GM21529 (cell line): ENCODE data around the gene SP7.
"Not testable (repeated sequence)": the region's sequence is repeated elsewhere in the genome, so short reads cannot be mapped to it uniquely, and the experiment has no call there.

Source experiments
- ATAC-seq: cut with Tn5 transposase; IDR thresholded peaks from one replicate; pipeline ENCODE4 v1.9.1; 2021; ENCODE audit not compliant: unreplicated experiment

SP7 gene

DNA sequence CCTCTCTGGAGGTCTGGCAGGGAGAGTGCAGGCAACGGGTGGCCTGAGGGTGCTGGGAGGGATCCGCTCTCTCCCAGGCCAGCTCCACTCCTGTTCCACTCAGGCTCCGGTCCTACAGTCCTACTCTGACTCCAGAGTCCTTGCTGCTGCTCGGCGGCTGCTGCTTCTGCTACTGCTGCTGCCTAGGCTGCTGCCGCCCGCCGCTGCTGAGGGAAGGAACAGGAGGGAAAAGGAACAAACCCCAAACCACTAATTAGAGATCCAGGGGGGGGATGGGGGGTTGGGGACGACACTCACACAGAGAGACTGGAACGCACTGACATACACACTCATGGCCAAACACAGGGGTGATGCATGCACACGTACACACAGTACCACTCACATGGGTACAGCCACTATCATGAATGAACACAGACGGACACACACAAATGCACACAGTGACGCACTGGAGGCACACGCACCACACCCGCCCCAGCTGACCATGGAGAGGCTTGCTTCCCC, at the start of gene SP7:
TSS of gene SP7 (minus strand) at position 174 of the 501 bp plus-strand sequence. CDS start 708 bp downstream, outside the sequence.
- no peak for ATAC-seq

DNA sequence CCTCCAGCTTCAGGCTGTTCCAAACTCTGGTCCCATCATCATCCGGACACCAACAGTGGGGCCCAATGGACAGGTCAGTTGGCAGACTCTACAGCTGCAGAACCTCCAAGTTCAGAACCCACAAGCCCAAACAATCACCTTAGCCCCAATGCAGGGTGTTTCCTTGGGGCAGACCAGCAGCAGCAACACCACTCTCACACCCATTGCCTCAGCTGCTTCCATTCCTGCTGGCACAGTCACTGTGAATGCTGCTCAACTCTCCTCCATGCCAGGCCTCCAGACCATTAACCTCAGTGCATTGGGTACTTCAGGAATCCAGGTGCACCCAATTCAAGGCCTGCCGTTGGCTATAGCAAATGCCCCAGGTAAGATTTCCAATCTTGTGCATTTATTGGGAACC, 47.1 kb upstream of the SP7 start:
- no peak for ATAC-seq

DNA sequence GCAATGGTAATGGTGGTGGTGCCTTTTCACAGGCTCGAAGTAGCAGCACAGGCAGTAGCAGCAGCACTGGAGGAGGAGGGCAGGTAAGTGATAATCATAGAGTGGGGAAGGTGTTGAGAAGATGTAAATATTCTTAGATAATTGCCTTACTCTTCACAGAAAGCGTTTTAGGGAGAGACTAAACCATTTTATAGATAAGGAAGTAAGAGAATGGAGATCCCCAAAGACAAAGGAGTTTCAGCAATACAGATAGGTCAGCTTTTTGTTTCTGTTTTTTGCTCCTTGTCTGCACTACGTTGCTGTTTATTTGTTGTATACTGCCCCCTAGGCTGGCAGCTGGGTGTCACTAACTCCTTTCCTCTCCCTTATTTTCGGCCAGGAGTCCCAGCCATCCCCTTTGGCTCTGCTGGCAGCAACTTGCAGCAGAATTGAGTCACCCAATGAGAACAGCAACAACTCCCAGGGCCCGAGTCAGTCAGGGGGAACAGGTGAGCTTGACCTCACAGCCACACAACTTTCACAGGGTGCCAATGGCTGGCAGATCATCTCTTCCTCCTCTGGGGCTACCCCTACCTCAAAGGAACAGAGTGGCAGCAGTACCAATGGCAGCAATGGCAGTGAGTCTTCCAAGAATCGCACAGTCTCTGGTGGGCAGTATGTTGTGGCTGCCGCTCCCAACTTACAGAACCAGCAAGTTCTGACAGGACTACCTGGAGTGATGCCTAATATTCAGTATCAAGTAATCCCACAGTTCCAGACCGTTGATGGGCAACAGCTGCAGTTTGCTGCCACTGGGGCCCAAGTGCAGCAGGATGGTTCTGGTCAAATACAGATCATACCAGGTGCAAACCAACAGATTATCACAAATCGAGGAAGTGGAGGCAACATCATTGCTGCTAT, 45.8 kb upstream of the SP7 start:
- ATAC-seq = no peak

DNA sequence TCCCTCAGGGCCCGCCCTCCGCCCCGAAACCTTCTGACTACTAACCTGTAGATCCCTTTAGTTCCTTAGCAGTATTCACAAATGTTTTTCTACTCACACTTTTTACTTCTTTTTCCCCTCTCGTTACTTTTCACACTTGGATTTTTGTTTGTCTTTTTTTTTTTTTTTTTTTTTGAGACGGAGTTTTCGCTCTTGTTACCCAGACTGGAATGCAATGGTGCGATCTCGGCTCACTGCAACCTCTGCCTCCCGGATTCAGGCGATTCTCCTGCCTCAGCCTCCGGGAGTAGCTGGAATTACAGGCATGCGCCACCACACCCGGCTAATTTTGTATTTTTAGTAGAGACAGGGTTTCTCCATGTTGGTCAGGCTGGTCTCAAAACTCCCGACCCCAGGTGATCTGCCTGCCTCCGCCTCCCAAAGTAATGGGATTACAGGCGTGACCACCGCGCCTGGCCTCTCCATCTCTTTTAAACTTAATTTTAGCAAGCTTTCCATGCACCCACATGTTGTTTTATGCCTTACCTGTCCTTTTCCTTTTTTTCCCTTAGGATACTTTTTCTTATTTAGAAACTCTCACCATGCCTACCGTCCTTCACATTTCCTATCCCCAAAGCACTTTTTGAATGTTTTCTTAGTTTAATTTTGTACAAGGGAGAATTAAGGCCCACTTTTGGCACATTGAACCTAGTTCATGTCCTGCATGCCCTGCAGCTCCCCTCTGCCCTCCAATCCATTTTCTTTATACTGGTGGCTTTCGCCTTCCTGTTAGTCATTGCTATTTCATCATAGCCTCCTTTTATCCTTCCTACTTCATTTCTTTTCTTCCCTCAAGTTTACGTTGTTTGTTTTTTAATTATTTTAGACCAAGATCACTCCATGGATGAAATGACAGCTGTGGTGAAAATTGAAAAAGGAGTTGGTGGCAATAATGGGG, 44.9 kb upstream of the SP7 start:
- ATAC-seq = no peak

DNA sequence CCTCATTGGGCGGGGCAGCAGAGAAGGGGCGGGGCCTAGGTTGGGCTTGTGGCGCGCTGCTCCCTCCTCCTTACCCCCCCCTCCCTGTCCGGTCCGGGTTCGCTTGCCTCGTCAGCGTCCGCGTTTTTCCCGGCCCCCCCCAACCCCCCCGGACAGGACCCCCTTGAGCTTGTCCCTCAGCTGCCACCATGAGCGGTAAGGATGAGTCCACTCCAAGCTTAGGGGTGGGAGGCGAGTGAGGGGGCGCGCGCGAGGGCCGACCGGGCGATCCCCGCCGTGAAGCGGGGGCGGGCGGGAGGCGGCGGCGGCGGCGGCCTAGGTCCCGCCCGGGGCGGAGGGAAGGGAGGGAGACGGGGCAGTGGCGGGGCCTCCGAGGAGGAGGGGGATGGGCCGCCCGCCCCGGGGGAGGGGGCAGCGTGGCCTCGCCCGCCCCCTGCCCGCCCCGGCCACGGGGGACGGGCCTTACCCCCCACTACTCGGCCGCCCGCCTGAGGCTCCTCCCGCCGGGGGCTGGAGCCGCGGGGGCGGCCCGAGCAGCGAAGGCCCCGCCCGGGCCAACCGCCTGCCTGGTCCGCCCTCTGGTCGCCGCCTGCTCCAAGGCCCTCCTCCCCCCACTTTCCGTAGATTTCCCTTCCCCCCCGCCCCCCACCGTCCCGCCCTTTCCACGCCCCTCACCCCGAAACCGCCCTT, 44.1 kb upstream of the SP7 start, which contains the start of gene SP1:
TSS of gene SP1 (plus strand) at position 73 of the 690 bp plus-strand sequence. CDS start at position 189, 116 bp downstream.
- peak; percentile 37 for ATAC-seq

DNA sequence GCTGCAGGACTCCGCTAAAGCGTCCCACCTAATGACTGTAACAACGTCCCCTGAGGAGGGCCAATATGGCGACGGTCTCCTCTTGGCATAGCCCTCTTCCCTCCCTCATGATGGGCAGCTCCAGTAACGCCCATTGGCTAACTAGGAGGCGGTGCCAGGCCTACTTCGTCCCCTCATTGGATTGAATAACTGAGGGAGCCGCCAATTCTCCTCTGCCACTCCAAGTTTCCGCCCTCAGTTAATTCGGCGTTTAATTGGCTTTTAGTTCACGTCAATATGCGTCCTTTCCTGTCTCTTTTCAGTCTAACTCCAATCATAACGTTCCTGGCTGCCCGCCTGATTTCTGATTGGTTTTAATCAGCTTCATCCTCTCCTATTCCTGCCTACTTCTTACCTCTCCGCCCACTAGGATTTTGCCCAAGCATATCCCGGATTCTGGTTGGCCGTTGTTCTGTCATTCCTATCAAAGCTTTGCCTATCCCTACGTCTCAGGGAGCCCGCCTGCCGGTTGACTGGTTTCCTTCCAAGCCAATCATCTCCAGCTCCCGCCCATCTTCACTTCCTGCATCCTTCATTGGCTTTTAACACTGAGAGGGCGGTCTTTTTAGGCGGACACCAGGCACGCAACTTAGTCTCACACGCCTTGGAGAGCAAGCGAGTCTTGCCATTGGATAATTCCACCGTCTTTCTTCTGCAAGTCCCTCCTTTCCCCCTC, 43.4 kb upstream of the SP7 start:
- ATAC-seq = peak; percentile 68

DNA sequence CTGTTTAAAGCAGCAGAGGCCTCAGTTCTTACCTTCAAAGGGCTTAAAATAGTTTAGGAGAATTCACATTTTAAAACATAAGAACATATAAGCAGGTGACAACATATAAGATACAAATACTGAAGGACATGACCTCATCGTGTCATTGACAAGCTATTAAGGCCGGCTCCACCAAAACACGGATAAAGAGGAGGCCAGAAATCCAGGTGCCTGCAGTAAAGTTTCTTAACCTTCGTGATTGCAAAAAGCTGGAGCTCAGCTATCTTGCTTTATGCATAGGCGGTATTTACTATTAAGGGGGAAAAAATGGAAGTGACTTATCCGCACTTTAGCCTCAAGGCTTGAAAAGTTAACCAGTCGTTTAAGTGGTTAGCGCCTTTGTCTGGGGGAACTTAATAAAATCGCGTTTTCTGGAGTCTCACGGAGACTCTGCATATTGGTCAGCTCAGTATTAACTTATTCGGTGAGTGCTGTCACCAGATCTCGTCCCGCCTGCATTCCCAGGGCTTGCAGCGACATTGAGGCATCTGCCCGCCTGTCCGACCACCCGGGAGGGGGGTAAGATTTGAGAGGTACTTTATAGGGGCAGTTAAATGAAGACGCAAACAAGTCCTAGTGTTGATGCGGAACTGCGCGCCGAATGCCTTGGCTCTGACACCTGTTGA, 42.7 kb upstream of the SP7 start:
- no peak for ATAC-seq

DNA sequence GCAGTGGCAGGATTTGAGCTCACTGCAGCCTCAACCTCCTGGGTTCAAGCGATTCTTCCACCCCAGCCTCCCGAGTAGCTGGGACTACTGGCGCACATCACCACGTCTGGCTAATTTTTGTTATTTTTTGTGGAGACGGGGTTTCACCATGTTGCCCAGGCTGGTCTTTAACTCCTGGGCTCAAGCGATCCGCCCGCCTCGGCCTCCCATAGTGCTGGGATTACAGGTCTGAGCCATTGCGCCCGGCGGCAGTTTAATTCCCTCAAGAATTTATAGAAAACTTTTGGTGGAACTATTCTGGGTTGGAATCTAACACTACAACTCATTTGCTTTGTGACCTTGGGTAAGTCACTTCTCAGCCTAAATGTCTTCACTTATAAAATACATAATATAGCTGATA, 42.1 kb upstream of the SP7 start:
- ATAC-seq = no peak

DNA sequence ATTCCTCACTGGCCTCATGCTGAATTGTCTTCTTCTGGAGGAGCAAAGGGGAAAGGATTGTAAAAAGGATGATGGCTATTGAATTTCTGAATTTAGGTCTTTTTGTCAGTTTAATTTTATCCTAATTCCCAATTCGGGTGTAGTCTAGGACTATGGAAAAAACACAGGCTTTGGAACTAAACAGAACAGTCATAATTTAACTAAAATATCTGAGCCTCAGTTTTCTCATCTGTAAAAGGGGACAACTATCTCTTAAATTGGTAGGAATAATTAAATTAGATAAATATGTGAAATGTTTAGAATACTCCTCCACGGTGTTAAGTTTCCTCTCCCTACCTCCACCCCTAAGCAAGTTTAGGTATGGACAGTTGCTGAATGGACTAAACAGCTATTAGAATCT, 40.6 kb upstream of the SP7 start:
- no peak for ATAC-seq

DNA sequence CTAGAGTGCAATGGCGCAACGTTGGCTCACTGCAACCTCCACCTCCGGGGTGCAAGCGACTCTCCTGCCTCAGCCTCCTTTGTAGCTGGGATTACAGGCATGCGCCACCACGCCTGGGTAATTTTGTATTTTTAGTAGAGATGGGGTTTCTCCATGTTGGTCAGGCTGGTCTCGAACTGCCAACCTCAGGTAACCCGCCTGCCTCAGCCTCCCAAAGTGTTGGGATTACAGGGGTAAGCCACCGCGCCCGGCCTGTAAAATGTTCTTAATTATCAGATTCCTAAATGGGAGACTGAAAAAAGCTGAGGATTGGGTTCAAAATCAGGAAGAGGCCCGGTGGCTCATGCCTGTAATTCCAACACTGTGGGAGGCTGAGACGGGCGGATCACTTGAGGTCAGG, 38.1 kb upstream of the SP7 start:
- not testable (repeated sequence) for ATAC-seq

DNA sequence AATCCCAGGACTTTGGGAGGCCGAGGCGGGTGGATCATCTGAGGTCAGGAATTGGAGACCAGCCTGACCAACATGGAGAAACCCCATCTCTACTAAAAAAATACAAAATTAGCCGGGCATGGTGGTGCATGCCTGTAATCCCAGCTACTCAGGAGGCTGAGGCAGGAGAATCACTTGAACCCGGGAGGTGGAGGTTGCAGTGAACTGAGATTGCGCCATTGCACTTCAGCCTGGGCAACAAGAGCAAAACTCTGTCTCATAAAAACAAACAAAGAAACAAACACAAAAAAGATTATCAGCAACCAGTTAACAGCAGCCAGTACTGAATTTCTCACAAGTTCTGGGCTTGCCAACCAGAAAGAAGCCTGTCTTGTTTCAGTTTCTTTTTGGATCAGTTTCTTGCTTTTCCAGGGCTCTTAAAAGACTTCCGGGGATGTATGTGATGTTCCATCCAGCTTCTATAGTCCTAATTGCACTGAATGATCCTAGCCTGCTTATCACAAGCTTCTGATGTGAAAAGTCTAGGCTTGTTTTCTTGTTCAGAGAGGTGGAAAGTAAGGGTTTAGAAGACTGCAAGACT, 37.5 kb upstream of the SP7 start:
- ATAC-seq = not testable (repeated sequence)

DNA sequence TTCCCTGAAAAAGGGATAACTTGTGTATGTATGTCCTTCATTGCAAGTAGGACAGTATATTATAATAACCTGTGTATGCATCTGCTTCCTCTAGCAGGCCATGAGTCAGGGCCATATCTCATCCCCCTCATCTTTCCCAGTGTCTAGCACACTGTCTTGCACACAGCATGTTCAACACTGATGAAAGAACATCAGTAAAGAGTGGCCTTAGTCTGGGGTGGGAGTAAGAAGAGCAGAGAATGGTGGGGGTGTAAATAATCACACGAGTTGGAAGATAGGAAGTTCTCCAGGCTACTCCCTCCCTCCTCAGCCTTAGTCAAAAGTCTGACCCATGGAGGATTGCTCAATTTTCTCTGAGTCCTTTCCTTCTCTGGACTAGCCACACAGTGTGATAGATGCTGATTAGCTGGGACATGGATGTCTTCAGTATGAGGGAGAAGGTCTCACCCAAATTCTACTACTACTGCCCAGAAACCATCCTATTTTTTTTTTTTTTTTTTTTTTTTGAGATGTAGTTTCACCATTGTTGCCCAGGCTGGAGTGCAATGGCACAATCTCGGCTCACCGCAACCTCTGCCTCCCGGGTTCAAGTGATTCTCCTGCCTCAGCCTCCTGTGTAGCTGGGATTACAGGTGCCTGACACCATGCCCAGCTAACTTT, 29.2 kb upstream of the SP7 start:
- no peak for ATAC-seq

DNA sequence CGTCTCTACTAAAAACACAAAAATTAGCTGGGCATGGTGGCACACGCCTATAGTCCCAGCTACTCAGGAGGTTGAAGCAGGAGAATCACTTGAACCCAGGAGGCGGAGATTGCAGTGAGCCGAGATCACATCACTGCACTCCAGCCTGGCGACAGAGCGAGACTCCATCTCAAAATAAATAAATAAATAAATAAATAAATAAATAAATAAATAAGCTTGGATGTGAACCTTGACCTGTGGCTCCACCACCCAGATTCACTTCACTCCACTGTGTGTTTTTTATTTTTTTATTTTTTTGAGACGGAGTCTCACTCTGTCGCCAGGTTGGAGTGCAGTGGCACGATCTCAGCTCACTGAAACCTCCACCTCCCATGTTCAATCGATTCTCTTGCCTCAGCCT, 25.5 kb upstream of the SP7 start:
- ATAC-seq = not testable (repeated sequence)

DNA sequence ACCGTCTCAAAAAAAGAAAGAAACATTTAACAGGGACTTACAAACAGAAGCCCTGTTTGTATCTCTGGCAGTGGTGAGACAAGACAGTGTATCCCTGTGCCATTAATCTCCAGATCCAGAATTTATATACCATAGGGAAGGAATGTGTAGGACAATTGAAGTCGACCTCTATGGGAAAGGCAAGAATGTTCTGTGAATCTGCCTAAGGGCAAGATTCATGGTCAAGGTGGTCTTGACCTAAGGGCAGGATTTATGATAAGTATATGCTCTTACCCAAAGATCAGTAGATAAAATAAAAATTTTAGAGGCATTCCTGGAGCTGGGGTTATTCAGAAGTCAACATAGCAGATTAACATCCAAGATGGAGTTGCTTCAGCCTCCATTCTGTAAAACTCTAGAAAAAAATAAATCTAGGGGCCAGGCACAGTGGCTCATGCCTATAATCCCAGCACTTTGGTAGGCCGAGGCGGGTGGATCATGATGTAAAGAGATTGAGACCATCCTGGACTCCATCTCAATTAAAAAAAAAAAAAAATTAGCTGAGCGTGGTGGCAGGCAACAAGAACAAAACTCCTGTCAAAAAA, 22.8 kb upstream of the SP7 start:
- no peak for ATAC-seq

DNA sequence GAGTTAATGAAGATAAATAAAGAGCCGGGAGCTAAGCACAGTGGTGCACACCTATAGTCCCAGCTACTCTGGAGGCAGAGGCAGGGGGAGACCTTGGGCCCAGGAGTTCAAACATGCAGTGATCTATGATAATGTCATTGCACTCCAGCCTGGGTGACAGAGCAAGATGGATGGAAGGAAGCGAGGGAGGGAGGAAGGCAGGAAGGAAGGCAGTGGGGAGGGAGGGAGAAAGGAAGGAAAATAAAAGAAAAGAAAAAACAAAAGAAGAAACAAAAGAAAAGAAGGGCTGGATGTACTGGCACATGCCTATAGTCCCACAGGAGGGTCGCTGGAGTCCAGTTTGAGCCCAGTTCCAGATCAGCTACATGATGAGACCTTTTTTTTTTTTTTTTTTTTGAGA, 19.0 kb upstream of the SP7 start:
- no peak for ATAC-seq

DNA sequence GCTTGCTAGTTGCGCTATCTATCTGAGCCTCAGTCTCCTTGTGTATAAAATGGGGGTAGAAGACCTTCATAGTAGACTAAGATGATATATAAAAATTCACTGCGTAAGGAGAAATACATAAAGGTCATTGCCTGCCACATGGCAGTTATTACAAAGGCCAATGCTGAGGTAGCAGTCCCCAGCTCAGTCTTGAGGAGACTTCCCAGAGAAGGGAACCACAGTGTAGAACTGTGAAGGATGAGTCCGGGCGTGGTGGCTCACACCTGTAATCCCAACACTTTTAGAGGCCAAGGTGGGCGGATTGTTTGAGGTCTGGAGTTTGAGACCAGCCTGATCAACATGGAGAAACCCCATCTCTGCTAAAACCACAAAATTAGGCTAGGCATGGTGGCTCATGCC, 17.1 kb upstream of the SP7 start:
- no peak for ATAC-seq

DNA sequence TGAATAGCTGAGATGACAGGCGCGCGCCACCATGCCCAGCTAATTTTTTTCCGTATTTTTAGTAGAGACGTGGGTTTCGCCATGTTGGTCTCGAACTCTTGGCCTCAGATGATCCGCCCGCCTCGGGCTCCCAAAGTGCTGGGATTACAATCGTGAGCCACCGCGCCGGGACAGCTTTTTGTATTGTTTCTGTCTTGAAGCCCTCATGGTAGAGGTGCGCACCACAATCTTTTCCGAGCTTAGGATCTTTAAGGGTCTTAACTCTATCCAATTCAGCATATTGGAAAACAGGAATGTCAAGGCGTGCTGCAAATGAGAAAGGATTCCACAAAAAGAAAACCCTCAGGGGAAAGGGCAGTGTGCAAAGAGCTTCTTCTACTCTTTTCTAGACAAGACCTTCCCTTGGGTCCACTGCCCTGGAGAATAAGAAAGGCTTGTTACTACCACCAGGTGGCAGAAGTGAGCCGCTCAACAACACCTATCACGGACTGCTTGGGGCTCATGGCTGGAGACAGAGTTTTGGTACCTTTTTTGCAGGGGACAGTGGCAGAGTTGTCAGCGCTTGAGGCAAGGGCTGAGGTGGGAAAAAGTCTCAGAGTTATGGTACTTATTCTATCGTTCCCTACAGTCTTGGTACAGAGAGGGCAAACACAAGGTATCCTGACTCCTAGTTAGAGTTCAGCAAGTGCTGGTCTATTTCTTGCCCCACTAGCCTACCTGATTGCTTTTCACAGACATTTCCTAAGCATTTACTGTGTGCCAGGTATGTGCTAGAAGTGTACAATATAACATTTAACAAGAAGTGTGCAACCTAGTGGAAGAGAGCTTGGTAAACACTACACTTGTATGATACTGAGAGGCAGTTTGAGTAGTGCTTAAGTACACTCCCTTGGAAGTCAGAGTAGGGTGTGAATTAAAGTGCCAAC, 16.4 kb upstream of the SP7 start:
- peak; percentile 95 for ATAC-seq
